ENCODE results near the gene FAM221B. TPM values are rescaled to one million over a fixed set of nuclear protein-coding genes. Genes with fewer than 3 reads are reported as not detected.

Gene FAM221B
- total and polyA plus RNA-seq, 2 of the 4 experiments (the other 2 are of a cell fraction), result not detected

DNA sequence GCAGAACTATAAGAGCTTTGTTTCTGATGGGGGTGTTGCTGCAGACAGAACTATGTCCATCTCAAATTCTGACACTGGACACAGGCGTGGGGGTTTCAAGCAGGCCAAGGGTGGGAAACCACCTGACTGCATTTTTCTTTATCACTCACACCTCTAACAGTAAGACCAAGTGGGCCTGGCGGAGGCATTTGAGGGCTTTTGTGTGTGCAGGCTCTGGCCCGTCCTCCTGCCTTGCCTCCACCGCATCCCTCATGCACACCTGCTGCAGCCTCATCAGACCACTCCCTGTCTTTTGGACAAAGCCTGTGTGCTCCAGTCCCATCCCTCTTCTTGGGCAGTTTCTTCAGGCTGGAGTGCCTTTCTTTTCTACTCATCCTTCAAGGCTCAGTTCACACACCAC lies 33.8 kb upstream of the FAM221B start:
- dilution Hi-C loops (cut with HindIII; ENCODE audit: low sequenced_read_pairs, unreplicated experiment) (no loop called here), intact Hi-C loops (cut with micrococcal nuclease) (no loop called here), in situ Hi-C loops (cut with MboI; ENCODE audit: low sequenced_read_pairs) (no loop called here)
- Histone ChIP-seq H4K20me1 (ENCODE audit: insufficient read depth, low read length) (no peaks in the 10 kb centered on the region), H3K27me3 (ENCODE audit: control insufficient read depth, insufficient read depth, low read length) (peaks cover 39% of the 10 kb centered on the region), H3K56ac (ENCODE audit: extremely low read depth, insufficient read depth, low read length) (no peak overlapping the region), H3K9me1 (ENCODE audit: insufficient read depth, low read length) (no peaks in the 10 kb centered on the region), H4K91ac (ENCODE audit: insufficient read depth, low read depth, low read length) (no peak overlapping the region), H2BK20ac (ENCODE audit: low read depth, low read length) (no peak overlapping the region), H3K36me3 (ENCODE audit: control insufficient read depth, insufficient read depth, low read length) (no peaks in the 10 kb centered on the region), H2AK5ac (ENCODE audit: low read depth, low read length) (no peak overlapping the region), H3K9me3 (ENCODE audit: control insufficient read depth, insufficient read depth, low read length) (no peaks in the 10 kb centered on the region), H3K27ac (ENCODE audit: insufficient read depth, low read length) (no peak overlapping the region), H3K9ac (ENCODE audit: low read depth, low read length) (no peak overlapping the region), H2AK9ac (replicated peaks; ENCODE audit: low read depth, low read length, poor library complexity) (no peak overlapping the region), H3K4ac (ENCODE audit: low read depth, low read length) (no peak overlapping the region), H3K14ac (replicated peaks; ENCODE audit: low read depth, low read length) (no peak overlapping the region), H2BK5ac (ENCODE audit: low read depth, low read length, poor library complexity, severe bottlenecking) (no peak overlapping the region), H3K4me3 (ENCODE audit: insufficient read depth, low read depth, low read length) (no peak overlapping the region), H4K5ac (ENCODE audit: low read depth, low read length) (no peak overlapping the region), H3K23ac (ENCODE audit: low read depth, low read length) (no peak overlapping the region), H4K8ac (ENCODE audit: low read depth in 2 of 2, low read length in 2 of 2) (no peak overlapping the region), H3K79me1 (ENCODE audit: low read depth in 1 of 2, low read length in 2 of 2) (no peaks in the 10 kb centered on the region), H3K18ac (ENCODE audit: low read depth, low read length) (no peak overlapping the region), H2BK15ac (ENCODE audit: low read depth, low read length) (no peak overlapping the region), H3K4me1 (ENCODE audit: control insufficient read depth, insufficient read depth, low read length) (no peaks in the 10 kb centered on the region), H2AFZ (replicated peaks; ENCODE audit: low read length, poor library complexity) (peak overlapping the region; percentile 49), H2BK120ac (ENCODE audit: low read depth, low read length) (no peak overlapping the region), H3K4me2 (ENCODE audit: low read depth, low read length) (no peak overlapping the region)
- 77% methylated on average over 3 of the region's 4 CpGs; no CpG with 5 or more reads in 1 of the 2 experiments for WGBS, 2 experiments (ENCODE audit: extremely low coverage in 2 of 2, insufficient read length in 1 of 2)
- DNase-seq (no peak), ATAC-seq (ENCODE audit: low read depth) (no peak)
- BruUV-seq (replicated peaks), result no TSS peak
- POLR2A ChIA-PET (ENCODE audit: unreplicated experiment), result no interaction called here
- CTCF ChIA-PET, result no interaction called here
- no peak for TF ChIP-seq NFE2L2 (IDR thresholded peaks at IDR 0.05; ENCODE audit: low read depth, low read length)
- TF ChIP-seq MAFK (IDR thresholded peaks at IDR 0.05; ENCODE audit: low read depth, low read length), result no peak
- no peak for TF ChIP-seq POLR2A (IDR thresholded peaks at IDR 0.05; ENCODE audit: low read depth, low read length)
